ENCODE results near the gene TNFSF18.

The TNFSF18 gene

GRCh38 chr1:173020138-173020750, 30.5 kb downstream of the TNFSF18 start:
- TF ChIP-seq FOXP2 (optimal IDR thresholded peaks at IDR 0.05; ENCODE audit: borderline replicate concordance, extremely low read depth, extremely low read length, insufficient read depth) (no peak), TAF1 (IDR thresholded peaks at IDR 0.05; ENCODE audit: borderline replicate concordance, insufficient read depth, low read length) (no peak), SIN3A (IDR thresholded peaks at IDR 0.05; ENCODE audit: borderline replicate concordance, insufficient read depth, low read length) (no peak), REST (IDR thresholded peaks at IDR 0.05; ENCODE audit: insufficient read depth in 1 of 2, low read depth in 2 of 2, low read length in 2 of 2) (no peak), POLR2AphosphoS5 (IDR thresholded peaks at IDR 0.05; ENCODE audit: low read depth, low read length) (no peak)

- TF ChIP-seq FOXP2 (optimal IDR thresholded peaks at IDR 0.05; ENCODE audit: borderline replicate concordance, extremely low read depth, extremely low read length, insufficient read depth) (no peak), TAF1 (IDR thresholded peaks at IDR 0.05; ENCODE audit: borderline replicate concordance, insufficient read depth, low read length) (no peak), SIN3A (IDR thresholded peaks at IDR 0.05; ENCODE audit: borderline replicate concordance, insufficient read depth, low read length) (no peak), REST (IDR thresholded peaks at IDR 0.05; ENCODE audit: insufficient read depth in 1 of 2, low read depth in 2 of 2, low read length in 2 of 2) (no peak), POLR2AphosphoS5 (IDR thresholded peaks at IDR 0.05; ENCODE audit: low read depth, low read length) (no peak)
Observed at GRCh38 chr1:173017792-173018191, 32.9 kb downstream of the TNFSF18 start.

- TF ChIP-seq SIN3A (IDR thresholded peaks at IDR 0.05; ENCODE audit: borderline replicate concordance, insufficient read depth, low read length) (no peak), TAF1 (IDR thresholded peaks at IDR 0.05; ENCODE audit: borderline replicate concordance, insufficient read depth, low read length) (no peak), POLR2AphosphoS5 (IDR thresholded peaks at IDR 0.05; ENCODE audit: low read depth, low read length) (no peak), FOXP2 (optimal IDR thresholded peaks at IDR 0.05; ENCODE audit: borderline replicate concordance, extremely low read depth, extremely low read length, insufficient read depth) (no peak), REST (IDR thresholded peaks at IDR 0.05; ENCODE audit: insufficient read depth in 1 of 2, low read depth in 2 of 2, low read length in 2 of 2) (no peak)
Observed at GRCh38 chr1:173016419-173016818, 34.3 kb downstream of the TNFSF18 start.

GRCh38 chr1:173015629-173016028, 35.1 kb downstream of the TNFSF18 start:
- TF ChIP-seq REST (IDR thresholded peaks at IDR 0.05; ENCODE audit: insufficient read depth in 1 of 2, low read depth in 2 of 2, low read length in 2 of 2) = no peak
- TF ChIP-seq FOXP2 (optimal IDR thresholded peaks at IDR 0.05; ENCODE audit: borderline replicate concordance, extremely low read depth, extremely low read length, insufficient read depth) = no peak
- no peak for TF ChIP-seq TAF1 (IDR thresholded peaks at IDR 0.05; ENCODE audit: borderline replicate concordance, insufficient read depth, low read length)
- TF ChIP-seq POLR2AphosphoS5 (IDR thresholded peaks at IDR 0.05; ENCODE audit: low read depth, low read length) = no peak
- TF ChIP-seq SIN3A (IDR thresholded peaks at IDR 0.05; ENCODE audit: borderline replicate concordance, insufficient read depth, low read length) = no peak
